H9 (cell line): ENCODE results near the gene SMAD7. TPM values are rescaled to one million over a fixed set of nuclear protein-coding genes. Genes with fewer than 3 reads are reported as not detected.
A peak's percentile ranks its signal among the peaks of the same experiment; 100 is the strongest.

Experiments
- DNase-seq: peaks from one replicate; pipeline ENCODE4 v3.0.0-alpha.2; 2017
- H2AFZ ChIP-seq: one replicate; pipeline ENCODE4 v1.6.1; 2013; ENCODE audit warnings: mild to moderate bottlenecking, low read length, control low read depth, moderate library complexity
- H2AK5ac ChIP-seq: 2 replicates; pipeline ENCODE4 v1.6.1; 2013; ENCODE audit warnings: low read length, control low read depth, mixed read lengths; ENCODE audit not compliant: insufficient read length
- H2BK120ac ChIP-seq: one replicate; pipeline ENCODE4 v1.6.1; 2013; ENCODE audit warnings: low read depth, mild to moderate bottlenecking, low read length, control low read depth, inconsistent platforms; ENCODE audit not compliant: poor library complexity, severe bottlenecking
- H2BK12ac ChIP-seq: 2 replicates; pipeline ENCODE4 v1.6.1; 2013; ENCODE audit warnings: low read length, control low read depth, mixed read lengths, low read depth; ENCODE audit not compliant: insufficient read length
- H2BK15ac ChIP-seq: 2 replicates; pipeline ENCODE4 v1.6.1; 2013; ENCODE audit warnings: low read depth, low read length, control low read depth
- H2BK20ac ChIP-seq: one replicate; pipeline ENCODE4 v1.6.1; 2013; ENCODE audit warnings: low read depth, mild to moderate bottlenecking, low read length, control low read depth, inconsistent platforms; ENCODE audit not compliant: poor library complexity, severe bottlenecking
- H2BK5ac ChIP-seq: 2 replicates; pipeline ENCODE4 v1.6.1; 2013; ENCODE audit warnings: low read length, control low read depth, mixed read lengths; ENCODE audit not compliant: insufficient read length
- H3K14ac ChIP-seq: 2 replicates; pipeline ENCODE4 v1.6.1; 2013; ENCODE audit warnings: low read length, control low read depth; ENCODE audit not compliant: insufficient read depth
- H3K18ac ChIP-seq: 2 replicates; pipeline ENCODE4 v1.6.1; 2013; ENCODE audit warnings: low read depth, mild to moderate bottlenecking, mixed read lengths, low read length, control low read depth; ENCODE audit not compliant: insufficient read length
- H3K23ac ChIP-seq: 2 replicates; pipeline ENCODE4 v1.6.1; 2013; ENCODE audit warnings: low read length, control low read depth, mixed read lengths, low read depth; ENCODE audit not compliant: insufficient read length
- H3K23me2 ChIP-seq: 2 replicates; pipeline ENCODE4 v1.6.1; 2013; ENCODE audit warnings: low read depth, mild to moderate bottlenecking, mixed read lengths, low read length, control low read depth; ENCODE audit not compliant: insufficient read length, poor library complexity, severe bottlenecking
- H3K27ac ChIP-seq: 2 replicates; pipeline ENCODE4 v1.5.1; 2013; ENCODE audit warnings: low read length, control low read depth, mixed read lengths, low read depth; ENCODE audit not compliant: insufficient read length
- H3K27me3 ChIP-seq: 2 replicates; pipeline ENCODE4 v1.6.1; 2013; ENCODE audit warnings: low read length, control low read depth, inconsistent platforms; ENCODE audit not compliant: insufficient read depth
- H3K4ac ChIP-seq: 2 replicates; pipeline ENCODE4 v1.6.1; 2013; ENCODE audit warnings: low read depth, mild to moderate bottlenecking, control low read depth, inconsistent platforms, low read length, moderate library complexity
- H3K4me1 ChIP-seq: 2 replicates; pipeline ENCODE4 v1.6.1; 2013; ENCODE audit warnings: low read length, control low read depth, inconsistent platforms; ENCODE audit not compliant: insufficient read depth
- H3K4me2 ChIP-seq: 2 replicates; pipeline ENCODE4 v1.6.1; 2013; ENCODE audit warnings: low read length, control low read depth, mixed read lengths; ENCODE audit not compliant: insufficient read length, insufficient read depth
- H3K56ac ChIP-seq: 2 replicates; pipeline ENCODE4 v1.6.1; 2013; ENCODE audit warnings: low read depth, mild to moderate bottlenecking, mixed read lengths, low read length, control low read depth; ENCODE audit not compliant: insufficient read length
- H3K79me1 ChIP-seq: 2 replicates; pipeline ENCODE4 v1.6.1; 2013; ENCODE audit warnings: low read depth, mild to moderate bottlenecking, moderate library complexity, low read length, control low read depth, inconsistent platforms; ENCODE audit not compliant: insufficient read depth, poor library complexity, severe bottlenecking
- H3K79me2 ChIP-seq: 2 replicates; pipeline ENCODE4 v1.6.1; 2013; ENCODE audit warnings: low read length, control low read depth, inconsistent platforms; ENCODE audit not compliant: insufficient read depth
- H3K9ac ChIP-seq: 2 replicates; pipeline ENCODE4 v1.6.1; 2013; ENCODE audit warnings: low read length, control low read depth, mixed read lengths; ENCODE audit not compliant: insufficient read length; ENCODE audit errors: extremely low read depth
- H3K9me3 ChIP-seq: one replicate; pipeline ENCODE4 v1.6.1; 2013; ENCODE audit warnings: low read depth, low read length, inconsistent platforms; ENCODE audit not compliant: control insufficient read depth
- H3T11ph ChIP-seq: one replicate; pipeline ENCODE4 v1.6.1; 2013; ENCODE audit warnings: mild to moderate bottlenecking, low read length, control low read depth, inconsistent platforms
- H4K20me1 ChIP-seq: one replicate; pipeline ENCODE4 v1.6.1; 2013; ENCODE audit not compliant: control insufficient read depth, insufficient read length, insufficient read depth
- H4K5ac ChIP-seq: 2 replicates; pipeline ENCODE4 v1.6.1; 2013; ENCODE audit warnings: low read depth, mild to moderate bottlenecking, mixed read lengths, low read length, control low read depth; ENCODE audit not compliant: insufficient read length
- H4K8ac ChIP-seq: replicated peaks from 2 replicates; pipeline ENCODE4 v1.6.1; 2013; ENCODE audit warnings: low read length, control low read depth, mixed read lengths, low read depth; ENCODE audit not compliant: insufficient read length
- H4K91ac ChIP-seq: 2 replicates; pipeline ENCODE4 v1.6.1; 2013; ENCODE audit warnings: low read depth, mild to moderate bottlenecking, moderate library complexity, mixed read lengths, low read length, control low read depth; ENCODE audit not compliant: insufficient read length
- H3K27ac Mint-ChIP-seq, 3 experiments: 2 replicates in 2 of 3; 3 replicates in 1 of 3; pipeline ENCODE4 v1.8.0; 2020 to 2021; ENCODE audit warnings: mixed read lengths in 3 of 3, mild to moderate bottlenecking in 1 of 3, moderate library complexity in 1 of 3
- H3K27me3 Mint-ChIP-seq: 2 replicates; pipeline ENCODE4 v1.8.0; 2021; ENCODE audit warnings: low read depth, mild to moderate bottlenecking, moderate library complexity, mixed read lengths
- H3K36me3 Mint-ChIP-seq, 3 experiments: 2 replicates in 2 of 3; 3 replicates in 1 of 3; pipeline ENCODE4 v1.8.0; 2020 to 2021; ENCODE audit warnings: low read depth in 3 of 3, mixed read lengths in 3 of 3; ENCODE audit not compliant: insufficient read depth in 1 of 3
- H3K4me1 Mint-ChIP-seq, 2 experiments: 2 replicates each; pipeline ENCODE4 v1.8.0; 2020; ENCODE audit warnings: mixed read lengths in 2 of 2
- H3K4me3 Mint-ChIP-seq, 2 experiments: 2 replicates in 1 of 2; 3 replicates in 1 of 2; pipeline ENCODE4 v1.8.0; 2020 to 2021; ENCODE audit warnings: mild to moderate bottlenecking in 2 of 2, mixed read lengths in 2 of 2, moderate library complexity in 1 of 2
- H3K9me3 Mint-ChIP-seq, 2 experiments: 2 replicates in 1 of 2; 3 replicates in 1 of 2; pipeline ENCODE4 v1.8.0; 2020; ENCODE audit warnings: mild to moderate bottlenecking in 2 of 2, mixed read lengths in 2 of 2, moderate library complexity in 1 of 2
- CTCF ChIP-seq: fragments of 200-600 bp; sonication (generic); conservative IDR thresholded peaks from 3 replicates; pipeline ENCODE4 v1.8.0; 2021; ENCODE audit warnings: antibody characterized with exemption, mild to moderate bottlenecking
- WGBS: extraction: QIAGEN DNeasy Blood & Tissue Kit; methylation state at CpG from one replicate; pipeline ENCODE4 v1.1.7; 2013; ENCODE audit warnings: missing lambda C conversion rate, low lambda C conversion rate, mixed read lengths; ENCODE audit not compliant: insufficient read length; ENCODE audit errors: extremely low coverage; 5-methylcytosine and 5-hydroxymethylcytosine counted together
- total RNA-seq: library from RNA; stranded (reverse); gene quantifications from 2 replicates; pipeline ENCODE4 v1.2.1, GENCODE V29; 2021

SMAD7 gene
- total RNA-seq, 1 experiment from 2014 or later: 27.7 TPM

DNA sequence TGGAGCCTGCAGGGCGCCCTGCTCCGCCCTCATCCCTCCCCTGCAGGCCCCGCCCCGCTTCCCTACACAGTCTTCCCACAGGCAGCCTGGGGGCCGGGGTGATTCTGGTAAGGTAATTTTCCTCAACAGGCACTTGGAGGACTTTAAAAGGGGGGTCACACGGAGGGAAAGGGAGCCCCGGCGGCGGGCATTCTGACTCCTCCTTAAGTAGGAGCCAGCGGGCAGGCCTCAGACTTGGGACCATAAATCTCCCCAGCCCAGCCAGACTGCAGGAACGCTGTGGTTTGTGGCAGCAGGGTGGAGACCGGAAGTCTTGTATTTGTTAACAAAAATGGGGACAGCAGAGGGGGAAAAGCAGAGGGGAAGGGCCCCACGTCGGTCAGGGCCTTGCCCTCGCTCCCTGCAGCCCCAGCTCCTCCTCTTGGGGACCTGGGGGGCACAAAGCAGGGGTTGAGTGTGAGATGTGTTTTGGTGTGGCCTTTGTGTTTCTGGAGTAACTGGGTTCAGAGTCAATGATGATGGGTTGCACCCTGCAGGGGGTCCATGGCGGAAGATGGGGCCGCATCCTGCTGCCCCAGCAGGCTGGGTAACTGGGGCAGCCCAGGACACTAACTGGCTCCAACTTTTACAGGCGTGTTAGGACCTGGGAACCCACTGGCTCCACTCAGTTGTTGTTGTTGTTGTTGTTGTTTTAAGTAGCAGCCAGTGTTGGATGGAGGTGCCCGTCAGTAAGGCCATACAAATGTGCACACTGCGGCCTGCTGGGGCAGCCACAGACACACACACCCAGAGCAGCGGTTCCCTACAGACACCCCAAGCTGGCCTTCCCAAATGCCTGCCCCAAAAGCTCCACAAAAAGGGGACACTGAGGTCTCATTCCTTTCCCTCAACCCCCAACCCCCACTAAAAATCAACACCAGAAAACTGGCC lies 27.7 kb downstream of the SMAD7 start:
- peaks cover 15 to 49% (median 32%) of the 10 kb centered on the region in 3 experiments for H3K36me3 Mint-ChIP-seq
- peak; percentile 32 for DNase-seq
- Histone ChIP-seq H4K20me1 (no peaks in the 10 kb centered on the region), H3K27ac (no peak overlapping the region), H2BK5ac (no peak overlapping the region), H3K23ac (no peak overlapping the region), H2BK120ac (no peak overlapping the region), H4K5ac (no peak overlapping the region), H2BK15ac (no peak overlapping the region), H3K18ac (no peak overlapping the region), H4K91ac (no peak overlapping the region), H3K4me2 (no peak overlapping the region), H3K14ac (no peak overlapping the region), H3K79me2 (peaks cover 30% of the 10 kb centered on the region; the same call in 1 of the 2 replicates), H2BK20ac (no peak overlapping the region), H3K79me1 (no peaks in the 10 kb centered on the region), H3K56ac (no peak overlapping the region), H3T11ph (no peak overlapping the region), H3K9ac (no peak overlapping the region), H2AFZ (no peak overlapping the region), H3K9me3 (no peaks in the 10 kb centered on the region), H4K8ac (no peak overlapping the region), H3K27me3 (no peaks in the 10 kb centered on the region), H2AK5ac (no peak overlapping the region), H3K4ac (no peak overlapping the region), H2BK12ac (no peak overlapping the region), H3K23me2 (no peaks in the 10 kb centered on the region), H3K4me1 (peaks cover 14% of the 10 kb centered on the region)
- H3K4me3 Mint-ChIP-seq: no peak overlapping the region; a peak in 1 of 5 replicates
- H3K27ac Mint-ChIP-seq: peak overlapping the region; percentile 62 to 93 (median 69); a peak in 6 of 7 replicates
- H3K9me3 Mint-ChIP-seq: no peaks in the 10 kb centered on the region
- no peak for TF ChIP-seq CTCF
- H3K4me1 Mint-ChIP-seq: peaks cover 48 to 57% of the 10 kb centered on the region in 2 experiments
- no CpG with 5 or more reads among the region's 21 CpGs for WGBS
- no peaks in the 10 kb centered on the region for H3K27me3 Mint-ChIP-seq
